Thymus (tissue), 11 donors: ENCODE results near the gene MAP4K1. TPM values are rescaled to one million over a fixed set of nuclear protein-coding genes. Genes with fewer than 3 reads are reported as not detected.

Experiments used
- DNase-seq, 9 donors: peaks; one replicate each; pipeline ENCODE4 v3.0.0-alpha.2; 2013; ENCODE audit warnings: low spot score in 9 of 9, low read depth in 6 of 9, missing footprints in 1 of 9
- H3K27ac ChIP-seq, 2 donors: one replicate each; pipeline ENCODE4 v1.5.1; 2013; ENCODE audit warnings: control low read depth in 1 of 2, low read depth in 1 of 2, low read length in 1 of 2, mild to moderate bottlenecking in 1 of 2, moderate library complexity in 1 of 2
- H3K27me3 ChIP-seq, 2 donors: one replicate each; pipeline ENCODE4 v1.5.1; 2013; ENCODE audit warnings: low read length in 1 of 2; ENCODE audit not compliant: control insufficient read depth in 2 of 2, insufficient read depth in 1 of 2
- H3K36me3 ChIP-seq, 2 donors: one replicate each; pipeline ENCODE4 v1.5.1; 2013; ENCODE audit warnings: low read length in 1 of 2, mild to moderate bottlenecking in 1 of 2, moderate library complexity in 1 of 2; ENCODE audit not compliant: control insufficient read depth in 2 of 2, insufficient read depth in 2 of 2
- H3K4me1 ChIP-seq, 2 donors: one replicate each; pipeline ENCODE4 v1.5.1; 2013; ENCODE audit warnings: low read length in 2 of 2; ENCODE audit not compliant: control insufficient read depth in 2 of 2, insufficient read depth in 2 of 2
- H3K4me3 ChIP-seq, 2 donors: one replicate each; pipeline ENCODE4 v1.5.1; 2013; ENCODE audit warnings: low read length in 2 of 2, control low read depth in 1 of 2, mild to moderate bottlenecking in 1 of 2
- H3K9me3 ChIP-seq, 2 donors: one replicate each; pipeline ENCODE4 v1.5.1; 2013; ENCODE audit warnings: low read length in 1 of 2, mild to moderate bottlenecking in 1 of 2; ENCODE audit not compliant: control insufficient read depth in 2 of 2, insufficient read depth in 1 of 2
- WGBS: extraction: QIAGEN DNeasy Blood & Tissue Kit; methylation state at CpG from one replicate; pipeline ENCODE4 v1.1.7; 2013; 5-methylcytosine and 5-hydroxymethylcytosine counted together
- polyA plus RNA-seq: library from polyadenylated mRNA; stranded (reverse); fragments of 200-250 nt; gene quantifications from one replicate; pipeline ENCODE4 v1.2.3, GENCODE V29; 2013
- total RNA-seq: library from RNA; stranded (reverse); fragments of 120-200 nt; gene quantifications from one replicate; pipeline ENCODE4 v1.2.4, GENCODE V29; 2013
- donor health status: healthy.

Gene MAP4K1
- total and polyA plus RNA-seq, 2 donors = 24.6 to 82.9 TPM

DNA sequence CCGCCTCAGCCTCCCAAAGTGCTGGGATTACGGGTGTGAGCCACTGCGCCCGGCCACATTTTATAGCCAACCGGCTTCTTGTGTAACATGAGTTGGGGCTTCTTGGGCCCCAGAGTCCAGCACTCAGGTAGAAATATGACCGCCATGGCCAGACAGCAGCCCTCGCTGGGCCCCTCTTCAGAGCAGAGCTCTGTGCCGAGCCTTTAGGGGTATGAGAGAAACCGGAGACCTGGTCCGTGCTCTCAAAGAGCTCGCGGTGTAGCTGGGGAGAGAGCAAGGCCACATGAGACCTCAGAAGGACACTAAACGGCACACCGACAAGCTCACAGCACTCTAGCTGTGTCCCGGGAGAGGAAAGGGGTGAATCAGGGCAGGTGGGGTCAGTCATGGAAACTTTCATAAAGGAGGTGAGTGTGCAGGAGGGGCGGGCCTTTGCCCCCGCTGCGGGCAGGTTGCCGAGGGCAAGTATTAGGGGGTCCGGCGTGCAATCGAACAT, 45.5 kb upstream of the MAP4K1 start:
- Histone ChIP-seq H3K4me1 (peaks cover 2 to 51% of the 10 kb centered on the region in 2 donors), H3K27me3 (peaks cover 64 to 96% of the 10 kb centered on the region in 2 donors), H3K9me3 (no peaks in the 10 kb centered on the region), H3K4me3 (no peak overlapping the region), H3K27ac (peak overlapping the region in 1 of 2 donors; percentile 12), H3K36me3 (no peaks in the 10 kb centered on the region)
- 97% methylated on average over 22 of the region's 22 CpGs for WGBS
- DNase-seq = no peak

DNA sequence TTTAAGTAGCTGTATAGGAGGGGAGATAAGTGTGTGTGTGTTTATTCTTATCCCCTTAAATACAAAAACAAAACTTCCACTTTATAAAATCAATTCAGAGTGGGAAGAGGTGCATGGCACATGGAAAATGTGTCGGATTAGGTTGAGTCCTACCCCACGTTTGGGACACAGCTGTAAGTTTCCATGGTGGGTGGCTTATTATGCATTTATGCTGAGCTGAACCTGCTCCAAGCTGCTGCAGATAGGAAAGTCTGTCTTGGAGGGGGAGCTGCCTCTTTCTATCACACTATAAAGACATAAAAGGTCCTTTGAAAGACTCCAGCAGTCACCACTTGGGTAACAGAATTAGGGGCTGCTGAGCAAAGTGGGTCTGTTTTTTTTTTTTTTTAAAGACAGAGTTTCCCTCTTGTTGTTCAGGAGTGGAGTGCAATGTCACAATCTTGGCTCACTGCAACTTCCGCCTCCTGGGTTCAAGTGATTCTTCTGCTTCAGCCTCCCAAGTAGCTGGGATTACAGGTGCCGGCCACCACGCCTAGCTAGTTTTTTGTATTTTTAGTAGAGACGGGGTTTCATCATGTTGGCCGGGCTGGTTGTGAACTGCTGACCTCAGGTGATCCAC, 44.9 kb upstream of the MAP4K1 start:
- DNase-seq = no peak
- WGBS = 97% methylated on average over 7 of the region's 7 CpGs
- Histone ChIP-seq H3K4me3 (no peak overlapping the region), H3K36me3 (no peaks in the 10 kb centered on the region), H3K9me3 (no peaks in the 10 kb centered on the region), H3K27ac (no peak overlapping the region), H3K27me3 (peaks cover 67 to 98% of the 10 kb centered on the region in 2 donors), H3K4me1 (peaks cover 2 to 49% of the 10 kb centered on the region in 2 donors)

DNA sequence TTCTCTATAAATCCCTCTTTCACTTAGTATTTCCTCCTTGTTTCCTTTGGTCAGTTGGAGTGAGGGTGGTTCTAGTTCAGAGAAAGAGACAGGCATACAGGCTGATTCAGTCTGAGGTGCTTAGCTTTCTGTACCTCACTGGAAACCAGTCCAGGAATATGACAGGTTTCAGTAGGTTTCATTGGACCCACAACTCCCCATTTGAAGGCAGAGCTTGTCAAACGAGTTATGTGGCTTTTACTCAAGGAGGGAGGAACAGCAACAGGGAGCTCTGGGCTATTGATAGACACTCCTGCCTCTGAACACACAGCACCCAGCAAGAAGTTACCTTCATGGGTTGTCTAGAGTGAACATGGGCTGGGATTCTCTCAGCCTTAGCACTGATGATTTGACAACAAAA, 44.2 kb upstream of the MAP4K1 start:
- Histone ChIP-seq H3K27me3 (peaks cover 61 to 98% of the 10 kb centered on the region in 2 donors), H3K4me1 (peaks cover 2 to 48% of the 10 kb centered on the region in 2 donors), H3K4me3 (no peak overlapping the region), H3K36me3 (no peaks in the 10 kb centered on the region), H3K9me3 (no peaks in the 10 kb centered on the region), H3K27ac (no peak overlapping the region)
- 71% methylated on average over 1 of the region's 1 CpG for WGBS
- DNase-seq = no peak

DNA sequence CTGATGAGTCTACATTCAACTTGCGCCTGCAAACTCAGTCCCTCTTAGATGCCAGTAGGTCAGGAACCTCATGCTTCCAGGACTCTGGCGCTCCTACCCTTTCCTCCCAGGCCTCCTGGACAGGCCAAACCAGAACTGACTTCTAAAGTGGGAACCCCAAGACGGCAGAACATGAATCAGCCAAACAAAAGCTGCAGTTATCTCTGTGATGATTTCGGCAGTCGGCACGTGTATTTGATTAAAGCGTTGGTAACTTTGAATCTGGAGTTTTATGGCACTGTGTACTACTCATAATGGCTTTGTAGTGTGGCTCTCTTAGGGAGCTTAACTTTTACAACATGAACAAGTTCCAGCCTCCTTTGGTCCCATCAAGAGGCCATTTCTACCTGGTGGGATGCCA, 43.4 kb upstream of the MAP4K1 start:
- DNase-seq = no peak
- Histone ChIP-seq H3K36me3 (no peaks in the 10 kb centered on the region), H3K27ac (peak overlapping the region in 1 of 2 donors; percentile 15), H3K9me3 (no peaks in the 10 kb centered on the region), H3K4me1 (peaks cover 4 to 49% of the 10 kb centered on the region in 2 donors), H3K27me3 (peaks cover 56 to 90% of the 10 kb centered on the region in 2 donors), H3K4me3 (no peak overlapping the region)
- 91% methylated on average over 7 of the region's 7 CpGs for WGBS

DNA sequence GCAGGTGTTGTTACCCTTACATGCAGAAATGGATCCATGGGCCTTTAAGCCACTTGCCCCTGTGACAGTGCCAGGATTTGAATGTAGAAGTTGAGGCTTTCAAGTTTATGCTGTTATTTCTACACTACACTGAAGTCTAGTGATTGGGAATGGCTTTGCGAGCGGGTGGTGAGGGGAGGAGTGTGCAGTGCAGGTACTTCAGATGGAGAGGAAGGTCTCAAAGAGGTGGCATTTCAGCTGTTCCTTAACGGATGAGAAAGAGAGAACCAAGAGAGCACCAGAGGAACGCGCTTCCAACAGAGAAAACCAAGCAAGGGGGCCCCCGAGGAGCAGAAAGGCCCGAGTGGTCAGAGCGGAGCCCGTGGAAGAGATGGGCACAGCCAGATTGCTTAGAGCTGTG, 43.0 kb upstream of the MAP4K1 start:
- WGBS = 98% methylated on average over 9 of the region's 9 CpGs

DNA sequence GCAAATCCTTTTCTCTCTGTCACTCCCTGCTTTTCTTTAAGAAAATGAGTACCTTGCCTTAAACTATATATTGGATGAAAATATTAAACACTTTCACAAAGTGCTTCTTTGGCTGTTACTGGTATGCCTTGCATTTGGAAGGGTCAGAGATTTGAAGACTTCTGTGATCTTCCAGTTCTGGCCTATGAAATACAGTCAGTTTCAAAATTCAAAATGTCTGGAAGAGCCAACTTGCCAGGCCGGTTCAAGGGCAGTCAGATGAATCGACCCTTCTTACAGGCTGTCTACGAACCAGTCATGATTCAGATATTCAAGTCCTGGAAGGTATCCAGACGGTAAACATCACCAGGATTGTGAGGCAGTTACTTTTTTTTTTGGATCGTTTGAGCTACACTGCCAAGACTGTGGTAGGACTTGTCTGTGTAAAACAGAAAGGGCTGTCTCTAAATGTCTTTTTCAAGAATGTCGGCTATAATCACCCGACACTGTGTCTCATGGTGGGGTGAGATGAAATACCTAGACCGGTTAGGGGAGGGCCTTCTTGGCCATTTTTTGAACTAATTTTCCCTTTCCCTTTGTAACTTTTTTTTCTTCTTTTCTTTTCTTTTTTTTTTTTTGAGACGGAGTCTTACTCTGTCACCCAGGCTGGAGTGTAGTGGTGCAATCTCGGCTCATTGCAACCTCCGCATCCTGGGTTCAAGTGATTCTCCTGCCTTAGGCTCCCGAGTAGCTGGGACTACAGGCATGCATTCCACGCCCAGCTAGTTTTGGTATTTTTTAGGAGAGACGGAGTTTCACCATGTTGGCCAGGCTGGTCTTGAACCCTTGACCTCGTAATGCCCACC, 40.9 kb upstream of the MAP4K1 start:
- no peaks in the 10 kb centered on the region for H3K36me3 ChIP-seq
- H3K27ac ChIP-seq = peak overlapping the region in 1 of 2 donors; percentile 71
- peaks cover 0 to 3% of the 10 kb centered on the region in 2 donors for H3K9me3 ChIP-seq
- H3K4me1 ChIP-seq = peaks cover 2 to 37% of the 10 kb centered on the region in 2 donors
- no peak for DNase-seq
- peaks cover 74 to 89% of the 10 kb centered on the region in 2 donors for H3K27me3 ChIP-seq
- 94% methylated on average over 15 of the region's 15 CpGs for WGBS
- H3K4me3 ChIP-seq = no peak overlapping the region

More for the DNA sequence above, 43.0 kb upstream of the MAP4K1 start:
- H3K4me1 ChIP-seq = peaks cover 2 to 51% of the 10 kb centered on the region in 2 donors
- no peak for DNase-seq
- no peak overlapping the region for H3K27ac ChIP-seq
- peaks cover 55 to 89% of the 10 kb centered on the region in 2 donors for H3K27me3 ChIP-seq
- H3K4me3 ChIP-seq = no peak overlapping the region
- H3K9me3 ChIP-seq = no peaks in the 10 kb centered on the region
- no peaks in the 10 kb centered on the region for H3K36me3 ChIP-seq

DNA sequence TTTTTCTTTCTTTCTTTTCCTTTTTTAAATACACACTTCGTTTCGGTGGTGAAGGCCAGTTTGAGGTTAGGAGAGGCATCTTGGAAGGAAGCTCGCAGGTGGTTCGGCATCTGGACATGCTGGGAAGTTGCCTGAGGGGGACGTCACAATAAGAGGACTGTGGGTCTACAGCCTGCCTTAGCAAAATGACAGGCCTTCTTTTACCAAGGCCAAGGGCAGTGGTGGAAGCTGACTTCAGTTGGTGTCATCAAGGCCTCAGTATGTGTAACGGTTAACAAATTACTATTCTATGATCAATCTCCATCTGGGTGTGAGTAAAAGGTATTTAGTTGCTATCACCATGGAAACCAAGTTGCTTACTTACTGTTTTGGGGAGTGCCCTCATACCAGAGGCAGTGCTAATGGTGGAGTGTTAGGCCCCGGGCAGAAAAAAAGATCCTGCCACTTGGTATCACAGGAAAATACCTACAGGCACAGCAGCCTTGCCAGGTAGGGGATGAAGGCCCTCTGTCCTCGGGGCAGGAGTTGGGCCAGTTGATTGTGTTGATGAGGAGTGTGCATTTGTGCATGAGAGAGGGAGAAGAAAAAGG, 40.0 kb upstream of the MAP4K1 start:
- Histone ChIP-seq H3K4me3 (no peak overlapping the region), H3K4me1 (peaks cover 2 to 32% of the 10 kb centered on the region in 2 donors), H3K27me3 (peaks cover 74 to 89% of the 10 kb centered on the region in 2 donors), H3K36me3 (no peaks in the 10 kb centered on the region), H3K27ac (no peak overlapping the region), H3K9me3 (peaks cover 0 to 3% of the 10 kb centered on the region in 2 donors)
- 89% methylated on average over 8 of the region's 8 CpGs for WGBS
- DNase-seq = no peak

DNA sequence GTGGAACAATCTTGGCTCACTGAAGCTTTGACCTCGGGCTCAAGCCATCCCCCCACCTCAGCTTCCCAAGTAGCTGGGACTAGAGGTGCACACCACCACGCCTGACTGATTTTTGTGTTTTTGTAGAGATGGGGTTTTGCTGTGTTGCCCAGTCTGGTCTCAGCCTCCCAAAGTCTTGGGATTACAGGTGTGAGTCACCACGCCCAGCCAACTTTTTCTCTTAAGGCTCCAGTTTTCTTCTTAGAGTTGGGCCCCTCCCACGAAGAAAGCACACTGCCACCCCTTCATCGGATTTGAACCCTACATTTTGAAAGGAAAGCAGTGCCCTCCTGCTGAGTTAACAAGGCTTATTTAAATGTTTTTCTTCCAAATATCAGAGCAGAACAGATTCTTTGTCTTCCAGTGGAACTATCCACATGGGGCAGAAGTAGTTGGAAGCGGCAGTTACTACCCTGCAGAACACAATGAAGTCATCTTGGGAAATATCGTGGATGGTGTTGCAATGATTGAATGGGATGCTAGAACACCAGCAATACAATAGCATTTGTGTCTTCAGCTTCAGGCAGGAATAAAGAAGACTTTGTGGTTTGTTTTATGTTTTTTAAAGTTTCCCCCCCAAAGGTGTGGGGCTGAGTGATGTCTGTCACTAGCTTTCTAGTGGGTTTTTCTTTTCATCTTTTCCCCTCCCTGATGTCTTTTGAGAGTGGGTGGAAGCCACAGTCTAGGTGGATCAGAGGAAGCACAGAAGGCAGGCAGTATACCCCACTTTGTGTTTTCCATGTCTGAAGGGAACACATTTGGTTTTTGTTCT, 38.6 kb upstream of the MAP4K1 start:
- H3K4me1 ChIP-seq = peaks cover 2 to 33% of the 10 kb centered on the region in 2 donors
- no peaks in the 10 kb centered on the region for H3K36me3 ChIP-seq
- peaks cover 0 to 3% of the 10 kb centered on the region in 2 donors for H3K9me3 ChIP-seq
- 83% methylated on average over 7 of the region's 7 CpGs for WGBS
- H3K27me3 ChIP-seq = peaks cover 67 to 91% of the 10 kb centered on the region in 2 donors
- no peak overlapping the region for H3K27ac ChIP-seq
- peak; percentile 55 to 94 (median 73) for DNase-seq
- no peak overlapping the region for H3K4me3 ChIP-seq
